ENCODE results near the gene DNAH2. TPM values are rescaled to one million over a fixed set of nuclear protein-coding genes. Genes with fewer than 3 reads are reported as not detected.

DNAH2 gene
- total and polyA plus RNA-seq, 2 experiments from 2014 or later: 0.38 TPM; not detected in 1

- H3K27ac Mint-ChIP-seq: no peak overlapping the region
- ATAC-seq: no peak
- no peak overlapping the region for H3K4me3 Mint-ChIP-seq
- H4K20me1 ChIP-seq (replicated peaks; ENCODE audit: insufficient read depth): no peaks in the 10 kb centered on the region
- H3K27me3 ChIP-seq (ENCODE audit: insufficient read depth): no peaks in the 10 kb centered on the region
- no peaks in the 10 kb centered on the region for H3K9me3 Mint-ChIP-seq
- no peaks in the 10 kb centered on the region for H3F3A ChIP-seq (replicated peaks; ENCODE audit: low read depth)
- peaks cover 18% of the 10 kb centered on the region for H3K27me3 Mint-ChIP-seq (ENCODE audit: insufficient read depth, low read depth, poor library complexity)
- no peaks in the 10 kb centered on the region for H3K36me3 Mint-ChIP-seq (ENCODE audit: low read depth)
- DNase-seq (ENCODE audit: low spot score): no peak
- no peaks in the 10 kb centered on the region for H3K36me3 ChIP-seq (ENCODE audit: insufficient read depth)
- H3K79me2 ChIP-seq (replicated peaks; ENCODE audit: insufficient read depth): no peaks in the 10 kb centered on the region
- H3K4me1 ChIP-seq (ENCODE audit: insufficient read depth): no peaks in the 10 kb centered on the region
- H3K4me2 ChIP-seq: no peak overlapping the region
- no peaks in the 10 kb centered on the region for H3K9me2 ChIP-seq (ENCODE audit: insufficient read depth)
- H3K4me1 Mint-ChIP-seq: no peaks in the 10 kb centered on the region
- no peak for TF ChIP-seq JUNB (IDR thresholded peaks at IDR 0.05; ENCODE audit: unreplicated experiment)
- no peak for TF ChIP-seq CTCF (conservative IDR thresholded peaks at IDR 0.05; ENCODE audit: low read depth in 2 of 2)
- no peak for TF ChIP-seq STAT1 (IDR thresholded peaks at IDR 0.05; ENCODE audit: unreplicated experiment)
- no peak for TF ChIP-seq REST (IDR thresholded peaks at IDR 0.05; ENCODE audit: unreplicated experiment)
- TF ChIP-seq CREB1 (CRISPR knock-in tag; IDR thresholded peaks at IDR 0.05; ENCODE audit: low read depth): no peak
- no peak for TF ChIP-seq ZNF114 (CRISPR knock-in tag; IDR thresholded peaks at IDR 0.05)
- no peak for TF ChIP-seq ZNF331 (CRISPR knock-in tag; IDR thresholded peaks at IDR 0.05; ENCODE audit: low read depth)
- TF ChIP-seq POLR2AphosphoS5 (IDR thresholded peaks at IDR 0.05; ENCODE audit: low read depth): no peak
- TF ChIP-seq EZH2 (IDR thresholded peaks at IDR 0.05; ENCODE audit: low read depth, unreplicated experiment): no peak
- TF ChIP-seq, protein P1, sequence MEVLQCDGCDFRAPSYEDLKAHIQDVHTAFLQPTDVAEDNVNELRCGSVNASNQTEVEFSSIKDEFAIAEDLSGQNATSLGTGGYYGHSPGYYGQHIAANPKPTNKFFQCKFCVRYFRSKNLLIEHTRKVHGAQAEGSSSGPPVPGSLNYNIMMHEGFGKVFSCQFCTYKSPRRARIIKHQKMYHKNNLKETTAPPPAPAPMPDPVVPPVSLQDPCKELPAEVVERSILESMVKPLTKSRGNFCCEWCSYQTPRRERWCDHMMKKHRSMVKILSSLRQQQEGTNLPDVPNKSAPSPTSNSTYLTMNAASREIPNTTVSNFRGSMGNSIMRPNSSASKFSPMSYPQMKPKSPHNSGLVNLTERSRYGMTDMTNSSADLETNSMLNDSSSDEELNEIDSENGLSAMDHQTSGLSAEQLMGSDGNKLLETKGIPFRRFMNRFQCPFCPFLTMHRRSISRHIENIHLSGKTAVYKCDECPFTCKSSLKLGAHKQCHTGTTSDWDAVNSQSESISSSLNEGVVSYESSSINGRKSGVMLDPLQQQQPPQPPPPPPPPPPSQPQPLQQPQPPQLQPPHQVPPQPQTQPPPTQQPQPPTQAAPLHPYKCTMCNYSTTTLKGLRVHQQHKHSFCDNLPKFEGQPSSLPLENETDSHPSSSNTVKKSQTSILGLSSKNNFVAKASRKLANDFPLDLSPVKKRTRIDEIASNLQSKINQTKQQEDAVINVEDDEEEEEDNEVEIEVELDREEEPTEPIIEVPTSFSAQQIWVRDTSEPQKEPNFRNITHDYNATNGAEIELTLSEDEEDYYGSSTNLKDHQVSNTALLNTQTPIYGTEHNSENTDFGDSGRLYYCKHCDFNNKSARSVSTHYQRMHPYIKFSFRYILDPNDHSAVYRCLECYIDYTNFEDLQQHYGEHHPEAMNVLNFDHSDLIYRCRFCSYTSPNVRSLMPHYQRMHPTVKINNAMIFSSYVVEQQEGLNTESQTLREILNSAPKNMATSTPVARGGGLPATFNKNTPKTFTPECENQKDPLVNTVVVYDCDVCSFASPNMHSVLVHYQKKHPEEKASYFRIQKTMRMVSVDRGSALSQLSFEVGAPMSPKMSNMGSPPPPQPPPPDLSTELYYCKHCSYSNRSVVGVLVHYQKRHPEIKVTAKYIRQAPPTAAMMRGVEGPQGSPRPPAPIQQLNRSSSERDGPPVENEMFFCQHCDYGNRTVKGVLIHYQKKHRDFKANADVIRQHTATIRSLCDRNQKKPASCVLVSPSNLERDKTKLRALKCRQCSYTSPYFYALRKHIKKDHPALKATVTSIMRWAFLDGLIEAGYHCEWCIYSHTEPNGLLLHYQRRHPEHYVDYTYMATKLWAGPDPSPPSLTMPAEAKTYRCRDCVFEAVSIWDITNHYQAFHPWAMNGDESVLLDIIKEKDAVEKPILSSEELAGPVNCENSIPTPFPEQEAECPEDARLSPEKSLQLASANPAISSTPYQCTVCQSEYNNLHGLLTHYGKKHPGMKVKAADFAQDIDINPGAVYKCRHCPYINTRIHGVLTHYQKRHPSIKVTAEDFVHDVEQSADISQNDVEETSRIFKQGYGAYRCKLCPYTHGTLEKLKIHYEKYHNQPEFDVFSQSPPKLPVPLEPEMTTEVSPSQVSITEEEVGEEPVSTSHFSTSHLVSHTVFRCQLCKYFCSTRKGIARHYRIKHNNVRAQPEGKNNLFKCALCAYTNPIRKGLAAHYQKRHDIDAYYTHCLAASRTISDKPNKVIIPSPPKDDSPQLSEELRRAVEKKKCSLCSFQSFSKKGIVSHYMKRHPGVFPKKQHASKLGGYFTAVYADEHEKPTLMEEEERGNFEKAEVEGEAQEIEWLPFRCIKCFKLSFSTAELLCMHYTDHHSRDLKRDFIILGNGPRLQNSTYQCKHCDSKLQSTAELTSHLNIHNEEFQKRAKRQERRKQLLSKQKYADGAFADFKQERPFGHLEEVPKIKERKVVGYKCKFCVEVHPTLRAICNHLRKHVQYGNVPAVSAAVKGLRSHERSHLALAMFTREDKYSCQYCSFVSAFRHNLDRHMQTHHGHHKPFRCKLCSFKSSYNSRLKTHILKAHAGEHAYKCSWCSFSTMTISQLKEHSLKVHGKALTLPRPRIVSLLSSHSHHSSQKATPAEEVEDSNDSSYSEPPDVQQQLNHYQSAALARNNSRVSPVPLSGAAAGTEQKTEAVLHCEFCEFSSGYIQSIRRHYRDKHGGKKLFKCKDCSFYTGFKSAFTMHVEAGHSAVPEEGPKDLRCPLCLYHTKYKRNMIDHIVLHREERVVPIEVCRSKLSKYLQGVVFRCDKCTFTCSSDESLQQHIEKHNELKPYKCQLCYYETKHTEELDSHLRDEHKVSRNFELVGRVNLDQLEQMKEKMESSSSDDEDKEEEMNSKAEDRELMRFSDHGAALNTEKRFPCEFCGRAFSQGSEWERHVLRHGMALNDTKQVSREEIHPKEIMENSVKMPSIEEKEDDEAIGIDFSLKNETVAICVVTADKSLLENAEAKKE (CRISPR knock-in tag; IDR thresholded peaks at IDR 0.05): no peak
- H2AFZ ChIP-seq: no peak overlapping the region
- H3K27ac ChIP-seq (ENCODE audit: low read depth): no peak overlapping the region
- no peak overlapping the region for H3K4me3 ChIP-seq
Measured at GRCh38 chr17:7737601-7738000, 20.1 kb downstream of the DNAH2 start.

Data from GM23338 (cell line).